Fibroblast of mammary gland (primary cell): ENCODE data around the gene KAT7.

Experiments
- DNase-seq: peaks from one replicate; pipeline ENCODE4 v3.0.0-alpha.2; 2010; ENCODE audit warnings: low read depth
- H3K4me3 ChIP-seq: 2 replicates; pipeline ENCODE4 v1.5.1; 2011; ENCODE audit warnings: low read depth, mild to moderate bottlenecking, low read length, moderate library complexity; ENCODE audit not compliant: control insufficient read depth
- TF ChIP-seq, protein P1 (sequence below): conservative IDR thresholded peaks from 2 replicates; pipeline ENCODE4 v1.5.1; 2011; ENCODE audit warnings: low read depth, low read length, inconsistent platforms; ENCODE audit not compliant: control insufficient read depth, insufficient read depth

The KAT7 gene

DNA sequence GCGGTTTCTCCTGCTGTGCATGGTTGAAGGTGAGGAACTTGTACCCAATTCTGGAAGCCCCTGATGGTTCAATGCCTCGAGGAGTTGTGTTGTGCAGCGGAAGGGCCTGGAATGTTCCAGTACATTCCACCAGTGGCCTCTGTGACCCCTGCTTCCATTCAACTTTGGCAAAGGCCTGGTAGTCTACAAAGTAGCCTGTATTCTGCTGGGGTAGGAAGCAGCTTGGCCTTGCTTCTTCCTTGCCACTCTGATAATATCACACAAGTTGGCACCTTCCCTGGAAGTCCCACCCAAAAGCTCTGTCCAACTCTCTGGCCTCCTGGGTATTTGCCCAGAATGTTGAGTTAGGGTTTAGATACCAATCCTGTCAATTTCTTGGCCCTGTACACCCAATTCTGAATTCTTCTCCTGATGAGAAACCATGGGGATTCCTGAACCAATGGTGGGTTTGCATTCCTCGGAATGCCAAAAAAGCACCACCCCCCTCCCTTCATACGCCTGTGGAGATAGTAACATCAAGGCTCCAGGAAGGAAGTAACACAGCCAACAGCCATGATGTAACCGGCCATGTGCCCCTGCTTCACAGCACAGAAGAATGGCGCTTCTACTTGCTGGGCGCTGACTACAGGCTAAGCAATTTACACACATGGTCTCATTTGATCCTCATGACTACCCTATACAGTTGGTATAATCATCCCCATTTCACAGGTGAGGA, 12.8 kb upstream of the KAT7 start:
- TF ChIP-seq, protein P1, sequence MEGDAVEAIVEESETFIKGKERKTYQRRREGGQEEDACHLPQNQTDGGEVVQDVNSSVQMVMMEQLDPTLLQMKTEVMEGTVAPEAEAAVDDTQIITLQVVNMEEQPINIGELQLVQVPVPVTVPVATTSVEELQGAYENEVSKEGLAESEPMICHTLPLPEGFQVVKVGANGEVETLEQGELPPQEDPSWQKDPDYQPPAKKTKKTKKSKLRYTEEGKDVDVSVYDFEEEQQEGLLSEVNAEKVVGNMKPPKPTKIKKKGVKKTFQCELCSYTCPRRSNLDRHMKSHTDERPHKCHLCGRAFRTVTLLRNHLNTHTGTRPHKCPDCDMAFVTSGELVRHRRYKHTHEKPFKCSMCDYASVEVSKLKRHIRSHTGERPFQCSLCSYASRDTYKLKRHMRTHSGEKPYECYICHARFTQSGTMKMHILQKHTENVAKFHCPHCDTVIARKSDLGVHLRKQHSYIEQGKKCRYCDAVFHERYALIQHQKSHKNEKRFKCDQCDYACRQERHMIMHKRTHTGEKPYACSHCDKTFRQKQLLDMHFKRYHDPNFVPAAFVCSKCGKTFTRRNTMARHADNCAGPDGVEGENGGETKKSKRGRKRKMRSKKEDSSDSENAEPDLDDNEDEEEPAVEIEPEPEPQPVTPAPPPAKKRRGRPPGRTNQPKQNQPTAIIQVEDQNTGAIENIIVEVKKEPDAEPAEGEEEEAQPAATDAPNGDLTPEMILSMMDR, result no peak
- no peak for DNase-seq
- no peak overlapping the region for H3K4me3 ChIP-seq

DNA sequence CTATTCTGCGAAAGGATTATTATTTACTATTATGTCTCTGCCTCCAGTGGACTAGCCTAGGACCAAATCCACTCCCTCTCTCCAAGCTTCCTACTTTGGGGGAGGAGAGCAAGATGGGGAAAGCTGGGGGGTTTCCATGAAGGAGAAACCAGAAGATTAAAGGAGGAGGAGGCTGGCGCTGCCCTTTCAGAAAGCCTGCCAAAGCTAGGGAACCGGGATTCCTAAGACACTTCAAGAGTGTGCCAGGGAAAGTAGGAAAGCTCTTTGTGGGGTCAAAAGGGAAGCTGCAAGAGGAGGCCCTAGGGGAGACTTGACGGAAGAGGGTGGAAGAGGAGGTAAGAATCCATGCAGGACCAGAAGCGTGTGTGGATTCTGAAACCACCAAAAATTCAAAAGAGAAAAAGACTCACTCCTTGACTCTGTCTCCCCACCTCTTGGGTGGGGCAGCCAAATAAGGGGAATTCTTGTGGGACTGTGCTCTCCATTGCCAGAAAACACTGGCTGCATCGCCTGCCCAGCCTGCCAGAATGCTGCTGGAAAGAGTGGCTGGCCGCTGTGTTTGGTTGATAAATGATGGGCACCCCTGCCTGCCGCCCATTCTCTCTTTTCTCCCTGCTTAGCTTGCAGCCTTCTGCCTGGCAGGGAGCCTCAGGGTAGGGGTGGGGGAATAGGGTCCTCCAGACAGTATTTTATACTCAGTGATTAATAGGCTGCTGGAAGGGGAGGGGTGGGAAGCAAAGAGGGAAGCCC, 11.8 kb upstream of the KAT7 start:
- TF ChIP-seq, protein P1, result no peak
- no peak overlapping the region for H3K4me3 ChIP-seq
- DNase-seq, result no peak

DNA sequence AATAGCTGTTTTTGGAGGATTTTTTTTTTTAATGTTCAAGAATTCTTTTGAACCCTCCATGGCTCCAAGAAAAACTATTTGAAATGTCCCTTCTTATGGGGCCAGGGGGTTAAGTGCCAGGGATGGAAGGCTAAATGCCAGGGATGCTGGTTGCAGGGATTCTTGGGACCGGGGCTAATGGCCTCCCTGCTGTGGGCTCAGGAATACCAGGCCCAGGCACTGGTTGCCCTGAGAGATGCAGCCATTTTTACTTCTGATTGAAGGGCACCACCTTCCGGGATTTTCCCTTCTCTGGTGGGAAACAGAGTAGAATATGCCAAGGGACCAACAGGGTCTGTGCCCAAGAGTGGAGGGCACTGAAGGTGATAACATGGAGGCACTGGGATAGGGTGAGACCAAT, 10.9 kb upstream of the KAT7 start:
- TF ChIP-seq, protein P1, result no peak
- H3K4me3 ChIP-seq, result no peak overlapping the region
- no peak for DNase-seq

DNA sequence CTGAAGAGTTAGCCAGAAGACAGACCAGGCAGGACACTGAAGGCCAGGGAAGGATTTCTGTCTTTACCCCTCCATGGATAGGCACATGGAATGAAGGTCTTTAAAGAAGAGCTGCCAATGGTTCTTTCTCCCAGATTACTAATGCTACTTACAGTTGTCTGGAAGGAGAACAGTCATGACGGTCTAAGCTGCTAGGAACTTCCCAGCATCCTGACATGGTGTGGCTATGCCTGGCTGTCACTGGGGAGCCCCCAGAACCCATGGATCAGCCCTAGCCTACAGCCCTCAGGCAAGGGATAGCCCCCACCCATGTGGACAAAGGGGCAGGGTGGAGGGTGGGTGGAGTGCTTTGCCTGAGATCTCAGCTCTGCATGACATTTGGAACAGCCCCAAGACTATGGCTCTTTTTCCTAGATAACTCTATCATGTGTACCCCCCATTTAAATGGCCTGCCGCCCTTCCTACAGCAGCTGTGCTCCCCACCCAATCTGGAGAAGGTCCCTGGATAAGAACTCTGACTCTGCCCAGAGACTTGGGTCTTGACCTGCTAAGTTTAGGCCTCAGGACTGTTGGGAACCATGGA, 9.2 kb upstream of the KAT7 start:
- TF ChIP-seq, protein P1, result no peak
- H3K4me3 ChIP-seq, result no peak overlapping the region
- peak; percentile 19 for DNase-seq

DNA sequence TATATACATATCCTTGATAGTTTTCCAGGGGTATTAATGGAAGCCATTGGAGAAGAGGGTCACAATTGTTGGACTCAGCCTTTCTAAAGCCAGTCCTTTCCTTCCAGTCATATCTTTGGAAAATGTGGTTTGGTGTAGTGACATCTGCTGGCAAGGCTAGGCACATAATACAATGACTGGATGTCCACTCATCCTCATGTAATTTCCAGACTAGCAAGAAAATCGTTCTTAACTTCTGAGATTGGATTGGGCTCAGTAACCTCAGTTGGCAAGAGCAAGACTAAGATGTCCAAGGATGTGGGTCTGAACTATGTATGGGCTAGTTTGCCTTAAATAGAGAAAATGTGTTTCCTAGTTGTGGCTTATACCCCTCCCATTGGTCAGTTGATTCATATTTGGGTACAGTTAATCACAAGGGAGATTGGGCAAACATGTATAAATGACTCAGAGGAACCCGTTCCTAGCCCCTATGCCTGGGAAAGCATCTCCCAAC, 8.7 kb upstream of the KAT7 start:
- DNase-seq, result peak; percentile 97
- H3K4me3 ChIP-seq, result no peak overlapping the region
- TF ChIP-seq, protein P1, result peak; percentile 59

DNA sequence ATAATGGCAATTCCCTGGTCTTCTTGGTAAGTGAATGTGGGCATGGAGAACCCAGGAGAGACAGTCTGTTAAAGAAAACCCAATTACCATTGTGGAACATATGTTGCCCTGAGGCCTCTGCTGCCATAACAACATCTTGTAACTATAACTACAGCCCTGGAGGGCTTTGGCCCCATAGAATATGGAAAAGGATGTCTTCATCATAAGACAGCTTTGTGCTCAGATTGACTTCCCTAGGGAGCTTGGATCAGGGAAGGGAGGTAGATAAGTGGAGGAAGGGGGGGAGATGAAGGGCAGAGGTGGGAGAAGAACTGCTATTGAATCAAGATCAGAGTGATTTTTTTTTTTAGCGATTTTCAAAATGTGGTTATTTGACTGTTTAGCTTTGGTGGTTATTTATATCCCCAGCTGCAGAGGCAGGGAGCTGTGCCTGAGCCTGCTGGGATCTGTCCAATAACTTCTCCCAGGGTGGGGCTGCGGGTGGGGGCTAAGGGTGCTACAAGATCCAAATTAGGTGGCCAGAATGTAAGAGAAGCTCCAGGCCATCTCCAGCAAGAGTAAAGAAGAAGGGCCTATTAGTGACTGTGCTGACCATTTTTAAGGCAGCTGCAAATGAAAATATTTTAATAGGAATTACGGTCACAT, 5.3 kb upstream of the KAT7 start:
- TF ChIP-seq, protein P1, result no peak
- H3K4me3 ChIP-seq, result no peak overlapping the region
- DNase-seq, result no peak
